CD8-positive, alpha-beta memory T cell (primary cell): ENCODE measurements around the gene C3orf20. TPM values are rescaled to one million over a fixed set of nuclear protein-coding genes. Genes with fewer than 3 reads are reported as not detected.
"Not testable (repeated sequence)": the region's sequence is repeated elsewhere in the genome, so short reads cannot be mapped to it uniquely, and the experiment has no call there.

Source experiments
- CTCF ChIA-PET: fragments of 350-600 bp; sonication (Branson Sonifier 250); formaldehyde crosslinking; loops from one replicate; lab custom pipeline; 2021; ENCODE audit warnings: antibody characterized with exemption; lab: Charles Lee
- POLR2A ChIA-PET: fragments of 350-600 bp; sonication (Branson Sonifier 250); formaldehyde crosslinking; loops from one replicate; lab custom pipeline; 2021; ENCODE audit warnings: antibody characterized with exemption; lab: Charles Lee
- DNase-seq, 5 donors: peaks; one replicate each; pipeline versions ENCODE4 v3.0.0 to v3.0.0-alpha.2; 2020 to 2022; ENCODE audit warnings: mixed read lengths in 1 of 5
- H3K27ac ChIP-seq: one replicate; pipeline ENCODE4 v1.7.0; 2013; ENCODE audit warnings: low read depth, mild to moderate bottlenecking, low read length, moderate library complexity
- H3K27me3 ChIP-seq: 2 replicates; pipeline ENCODE4 v1.7.0; 2013; ENCODE audit warnings: low read length, mild to moderate bottlenecking; ENCODE audit not compliant: insufficient read depth, poor library complexity, severe bottlenecking
- H3K36me3 ChIP-seq: 2 replicates; pipeline ENCODE4 v1.7.0; 2013; ENCODE audit warnings: mild to moderate bottlenecking, low read length, moderate library complexity; ENCODE audit not compliant: insufficient read depth
- H3K4me1 ChIP-seq: 2 replicates; pipeline ENCODE4 v1.7.0; 2013; ENCODE audit warnings: mild to moderate bottlenecking, low read length, moderate library complexity; ENCODE audit not compliant: insufficient read depth
- H3K4me3 ChIP-seq: 2 replicates; pipeline ENCODE4 v1.7.0; 2013; ENCODE audit warnings: mild to moderate bottlenecking, low read length
- H3K9me3 ChIP-seq: 2 replicates; pipeline ENCODE4 v1.7.0; 2013; ENCODE audit warnings: mild to moderate bottlenecking, low read length
- H3K27ac Mint-ChIP-seq, 8 donors: one replicate each; pipeline ENCODE4 v1.8.0; 2020 to 2021; ENCODE audit warnings: mixed read lengths in 8 of 8, mild to moderate bottlenecking in 6 of 8, inconsistent platforms in 3 of 8, moderate library complexity in 3 of 8
- H3K27me3 Mint-ChIP-seq, 2 donors: one replicate each; pipeline ENCODE4 v1.8.0; 2020 to 2021; ENCODE audit warnings: mixed read lengths in 2 of 2, mild to moderate bottlenecking in 1 of 2, moderate library complexity in 1 of 2
- H3K36me3 Mint-ChIP-seq, 3 donors: one replicate each; pipeline ENCODE4 v1.8.0; 2020 to 2021; ENCODE audit warnings: mixed read lengths in 3 of 3, inconsistent platforms in 1 of 3, mild to moderate bottlenecking in 1 of 3
- H3K4me1 Mint-ChIP-seq, 3 donors: one replicate each; pipeline ENCODE4 v1.8.0; 2020 to 2021; ENCODE audit warnings: mixed read lengths in 3 of 3, inconsistent platforms in 1 of 3, mild to moderate bottlenecking in 1 of 3
- H3K4me3 Mint-ChIP-seq, 7 donors: one replicate each; pipeline ENCODE4 v1.8.0; 2020 to 2021; ENCODE audit warnings: mixed read lengths in 7 of 7, mild to moderate bottlenecking in 6 of 7, moderate library complexity in 4 of 7, inconsistent platforms in 2 of 7
- H3K9me3 Mint-ChIP-seq, 5 donors: one replicate each; pipeline ENCODE4 v1.8.0; 2020 to 2022; ENCODE audit warnings: mixed read lengths in 5 of 5, mild to moderate bottlenecking in 3 of 5, moderate library complexity in 2 of 5, inconsistent platforms in 1 of 5
- polyA plus RNA-seq: library from polyadenylated mRNA; unstranded; fragments of 300-500 nt; fragmentation: Illumina TruSeq; gene quantifications from one replicate; pipeline ENCODE4 v1.2.3, GENCODE V29; 2021
- total RNA-seq, 2 experiments: library from RNA; stranded (reverse); gene quantifications; one replicate each; pipeline ENCODE4 v1.2.3, GENCODE V29; 2021

The C3orf20 gene
- total and polyA plus RNA-seq, 3 experiments from 2014 or later, result 0.07 to 0.18 TPM; not detected in 1

DNA sequence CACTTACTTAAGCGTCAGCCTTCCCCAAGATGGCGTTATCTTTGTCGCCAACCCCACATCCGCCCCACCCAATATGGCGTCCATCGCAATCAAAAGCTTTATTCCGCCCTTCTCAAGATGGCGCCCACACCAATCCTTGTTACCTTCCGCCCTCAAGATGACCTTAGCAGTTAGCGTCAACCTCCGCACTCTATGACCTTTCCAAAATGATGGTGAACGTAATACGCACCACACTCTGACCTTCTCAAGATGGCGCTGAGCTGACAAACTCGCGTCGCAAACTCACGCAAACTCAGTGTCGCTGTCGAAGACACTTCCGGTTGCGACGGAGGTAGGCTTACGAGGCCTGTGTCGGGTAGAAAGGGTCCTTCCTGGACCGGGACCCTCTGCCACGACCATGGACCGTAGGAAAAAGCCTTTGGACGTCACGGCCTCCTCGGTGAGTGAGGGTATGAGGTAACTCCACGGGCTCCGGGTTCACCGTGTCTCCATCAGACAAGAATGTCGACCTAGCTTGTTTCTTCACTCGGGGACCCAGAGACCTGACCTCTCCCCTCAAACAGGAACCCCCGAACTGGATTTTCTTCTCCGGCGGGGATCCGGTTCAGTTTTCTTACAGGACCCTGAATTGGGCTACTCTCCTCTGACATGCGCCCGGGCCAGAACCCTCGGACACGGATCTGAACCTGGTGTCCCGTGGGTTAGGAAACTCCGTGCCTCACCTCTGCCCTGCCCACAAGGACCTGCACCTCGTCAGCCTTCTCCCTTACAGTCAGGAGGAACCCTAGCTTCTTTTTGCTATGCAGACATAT is 23.3 kb upstream of the C3orf20 start, which contains the start of gene CCDC174:
TSS of gene CCDC174 (plus strand) at position 323 of the 812 bp plus-strand sequence. CDS start at position 398, 75 bp downstream.
- Mint-ChIP-seq H3K4me1 (peaks cover 39 to 64% (median 52%) of the 10 kb centered on the region in 3 donors), H3K9me3 (peaks cover 0 to 5% (median 0%) of the 10 kb centered on the region in 5 donors), H3K27me3 (no peaks in the 10 kb centered on the region), H3K36me3 (peaks cover 5 to 36% (median 13%) of the 10 kb centered on the region in 3 donors), H3K4me3 (peak within 1 kb of the TSS; percentile 80 to 98 (median 94)), H3K27ac (peak within 1 kb of the TSS; percentile 64 to 100 (median 99))
- H3K27me3 ChIP-seq, result no peaks in the 10 kb centered on the region
- peak within 1 kb of the TSS; percentile 82 for H3K4me3 ChIP-seq
- peak; percentile 87 to 97 (median 96) for DNase-seq
- H3K36me3 ChIP-seq, result peaks cover 14% of the 10 kb centered on the region
- H3K9me3 ChIP-seq, result no peaks in the 10 kb centered on the region
- ChIA-PET POLR2A (interaction anchor here (0.6 to 2.2 kb wide), 14 partner anchors 248 to 1988 kb away, joined by 3 to 30 read pairs (median 6); partner anchors contain the start of genes CHCHD4, LSM3, MRPS25 and NR2C2), CTCF (interaction anchor here (0.9 to 1.9 kb wide), 7 partner anchors 8 to 755 kb away, joined by 3 to 6 read pairs (median 4); partner anchors contain the start of genes CHCHD4 and TMEM43)
- H3K4me1 ChIP-seq, result peaks cover 33% of the 10 kb centered on the region
- H3K27ac ChIP-seq, result peak within 1 kb of the TSS; percentile 97

DNA sequence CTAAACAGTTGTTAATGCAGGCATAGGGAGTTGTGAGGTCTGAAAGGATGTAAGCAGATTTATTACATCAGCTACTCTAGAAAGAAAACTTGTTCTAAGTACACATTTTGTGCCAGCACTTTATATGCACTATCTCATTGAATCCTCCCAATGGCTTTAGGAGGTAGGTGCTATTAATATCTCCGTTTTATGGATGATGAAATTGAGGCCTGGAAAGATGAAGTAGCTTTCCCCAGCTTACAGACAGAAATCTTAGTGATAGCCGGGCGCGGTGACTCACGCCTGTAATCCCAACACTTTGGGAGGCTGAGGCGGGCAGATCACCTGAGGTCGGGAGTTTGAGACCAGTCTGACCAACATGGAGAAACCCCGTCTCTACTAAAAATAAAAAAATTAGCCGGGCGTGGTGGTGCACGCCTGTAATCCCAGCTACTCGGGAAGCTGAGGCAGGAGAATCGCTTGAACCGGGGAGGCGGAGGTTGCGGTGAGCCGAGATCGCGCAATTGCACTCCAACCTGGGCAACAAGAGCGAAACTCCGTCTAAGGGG is 22.5 kb upstream of the C3orf20 start:
- H3K27ac Mint-ChIP-seq, result peak overlapping the region; percentile 64 to 100 (median 99)
- ChIA-PET POLR2A (interaction anchor here (1.0 to 2.2 kb wide), 5 partner anchors 296 to 1988 kb away, joined by 6 to 30 read pairs (median 8); partner anchors contain the start of genes CHCHD4, LSM3, RAF1 and RBSN), CTCF (interaction anchor here (0.9 to 1.4 kb wide), 4 partner anchors 7 to 756 kb away, joined by 3 to 5 read pairs (median 4); no protein-coding TSS in a partner anchor)
- H3K27me3 Mint-ChIP-seq, H3K27me3 ChIP-seq, H3K9me3 Mint-ChIP-seq, DNase-seq, H3K9me3 ChIP-seq: not testable (repeated sequence)
- peaks cover 5 to 44% (median 15%) of the 10 kb centered on the region in 3 donors for H3K36me3 Mint-ChIP-seq
- H3K4me3 Mint-ChIP-seq, result peak overlapping the region; percentile 80 to 98 (median 94)
- H3K4me1 Mint-ChIP-seq, result peaks cover 43 to 72% (median 60%) of the 10 kb centered on the region in 3 donors
- Histone ChIP-seq H3K4me1 (peaks cover 33% of the 10 kb centered on the region), H3K4me3 (peak overlapping the region; percentile 82), H3K36me3 (peaks cover 22% of the 10 kb centered on the region), H3K27ac (peak overlapping the region; percentile 97)

DNA sequence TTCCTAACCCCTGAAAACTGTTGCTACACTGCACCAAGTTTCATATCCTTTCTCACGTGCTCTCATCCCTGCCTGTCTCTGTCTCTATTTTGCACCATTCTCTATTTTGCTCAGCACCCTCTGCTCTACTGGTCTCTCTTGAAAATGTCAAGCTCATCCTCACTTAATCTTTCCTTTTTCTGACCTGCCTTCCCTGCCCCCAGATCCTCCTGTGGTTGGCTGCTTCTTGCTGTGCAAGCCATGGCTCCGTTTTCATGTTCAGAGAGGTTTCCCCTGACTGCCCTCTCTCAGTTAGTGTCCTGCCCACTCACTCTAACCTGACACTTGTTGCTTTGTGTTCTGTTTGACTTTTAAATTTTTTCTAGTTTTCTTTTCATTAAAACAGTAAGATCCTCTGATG is 17.4 kb upstream of the C3orf20 start:
- no peaks in the 10 kb centered on the region for H3K9me3 Mint-ChIP-seq
- H3K27ac Mint-ChIP-seq, result peak overlapping the region in 6 of 8 donors; percentile 6 to 57 (median 18)
- Histone ChIP-seq H3K27me3 (no peaks in the 10 kb centered on the region), H3K9me3 (no peaks in the 10 kb centered on the region), H3K36me3 (peaks cover 65% of the 10 kb centered on the region), H3K4me1 (peaks cover 19% of the 10 kb centered on the region), H3K4me3 (no peak overlapping the region), H3K27ac (no peak overlapping the region)
- peaks cover 34 to 53% (median 52%) of the 10 kb centered on the region in 3 donors for H3K4me1 Mint-ChIP-seq
- CTCF ChIA-PET, result no interaction called here
- POLR2A ChIA-PET, result no interaction called here
- no peak overlapping the region for H3K4me3 Mint-ChIP-seq
- H3K27me3 Mint-ChIP-seq, result no peaks in the 10 kb centered on the region
- peaks cover 0 to 81% (median 24%) of the 10 kb centered on the region in 3 donors for H3K36me3 Mint-ChIP-seq
- no peak for DNase-seq

DNA sequence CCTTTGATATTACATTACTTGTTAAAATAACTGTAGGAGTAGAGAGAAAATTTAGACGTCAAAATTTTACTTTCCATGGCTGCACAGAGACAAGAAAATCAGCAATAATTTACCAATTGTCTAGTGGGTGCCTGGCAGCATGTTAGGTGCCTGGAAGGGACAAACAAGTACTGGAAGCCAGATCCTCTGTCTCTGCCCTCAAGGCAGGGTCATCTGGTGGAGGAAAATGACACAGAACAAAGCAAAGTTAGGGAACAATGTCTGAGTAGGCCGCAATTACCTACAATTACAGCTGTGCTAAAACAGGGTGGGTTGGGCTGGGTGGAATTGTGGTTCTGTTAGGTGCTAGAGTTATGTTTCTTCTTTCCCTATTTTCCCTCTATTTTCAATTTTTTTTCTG is 16.0 kb upstream of the C3orf20 start:
- Mint-ChIP-seq H3K27me3 (no peaks in the 10 kb centered on the region), H3K9me3 (no peaks in the 10 kb centered on the region), H3K4me1 (peaks cover 25 to 42% (median 39%) of the 10 kb centered on the region in 3 donors), H3K27ac (peak overlapping the region in 2 of 8 donors; percentile 26 to 30), H3K4me3 (no peak overlapping the region), H3K36me3 (peaks cover 4 to 92% (median 30%) of the 10 kb centered on the region in 3 donors)
- CTCF ChIA-PET, result interaction anchor here (1.5 kb wide), 1 partner anchor 262 kb away, joined by 3 read pairs; no protein-coding TSS in a partner anchor
- no peak for DNase-seq
- H3K4me1 ChIP-seq, result peaks cover 5% of the 10 kb centered on the region
- POLR2A ChIA-PET, result no interaction called here
- no peaks in the 10 kb centered on the region for H3K27me3 ChIP-seq
- H3K4me3 ChIP-seq, result no peak overlapping the region
- no peak overlapping the region for H3K27ac ChIP-seq
- peaks cover 79% of the 10 kb centered on the region for H3K36me3 ChIP-seq
- H3K9me3 ChIP-seq, result no peaks in the 10 kb centered on the region

DNA sequence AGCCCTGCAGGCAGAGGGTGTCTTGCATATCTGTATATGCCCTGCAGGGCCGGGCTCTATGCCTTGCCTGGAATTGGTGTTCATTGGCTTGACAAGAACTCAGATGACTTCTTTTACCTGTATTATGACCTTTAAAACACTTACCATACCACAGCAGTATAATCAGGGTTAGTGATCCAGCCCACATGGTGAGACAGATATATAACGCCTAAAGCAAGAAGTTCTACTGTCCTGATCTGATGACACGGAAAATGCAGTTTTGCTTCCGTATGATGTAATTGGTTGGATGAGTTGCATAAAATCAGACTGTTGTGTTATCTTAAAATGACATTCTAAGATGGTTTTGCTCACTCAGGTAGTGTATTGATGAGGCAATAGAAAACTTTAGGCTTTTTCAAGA is 14.0 kb upstream of the C3orf20 start:
- Mint-ChIP-seq H3K4me3 (no peak overlapping the region), H3K27me3 (no peaks in the 10 kb centered on the region), H3K36me3 (peaks cover 9 to 97% (median 26%) of the 10 kb centered on the region in 3 donors), H3K4me1 (peaks cover 21 to 29% (median 22%) of the 10 kb centered on the region in 3 donors), H3K27ac (peak overlapping the region in 1 of 8 donors; percentile 8), H3K9me3 (no peaks in the 10 kb centered on the region)
- DNase-seq, result no peak
- Histone ChIP-seq H3K27ac (no peak overlapping the region), H3K4me1 (no peaks in the 10 kb centered on the region), H3K36me3 (peaks cover 88% of the 10 kb centered on the region), H3K27me3 (no peaks in the 10 kb centered on the region), H3K4me3 (no peak overlapping the region), H3K9me3 (no peaks in the 10 kb centered on the region)
- ChIA-PET CTCF (interaction anchor here (1.2 kb wide), 1 partner anchor 10 kb away, joined by 4 read pairs; the partner anchor contains the start of gene CCDC174), POLR2A (no interaction called here)

DNA sequence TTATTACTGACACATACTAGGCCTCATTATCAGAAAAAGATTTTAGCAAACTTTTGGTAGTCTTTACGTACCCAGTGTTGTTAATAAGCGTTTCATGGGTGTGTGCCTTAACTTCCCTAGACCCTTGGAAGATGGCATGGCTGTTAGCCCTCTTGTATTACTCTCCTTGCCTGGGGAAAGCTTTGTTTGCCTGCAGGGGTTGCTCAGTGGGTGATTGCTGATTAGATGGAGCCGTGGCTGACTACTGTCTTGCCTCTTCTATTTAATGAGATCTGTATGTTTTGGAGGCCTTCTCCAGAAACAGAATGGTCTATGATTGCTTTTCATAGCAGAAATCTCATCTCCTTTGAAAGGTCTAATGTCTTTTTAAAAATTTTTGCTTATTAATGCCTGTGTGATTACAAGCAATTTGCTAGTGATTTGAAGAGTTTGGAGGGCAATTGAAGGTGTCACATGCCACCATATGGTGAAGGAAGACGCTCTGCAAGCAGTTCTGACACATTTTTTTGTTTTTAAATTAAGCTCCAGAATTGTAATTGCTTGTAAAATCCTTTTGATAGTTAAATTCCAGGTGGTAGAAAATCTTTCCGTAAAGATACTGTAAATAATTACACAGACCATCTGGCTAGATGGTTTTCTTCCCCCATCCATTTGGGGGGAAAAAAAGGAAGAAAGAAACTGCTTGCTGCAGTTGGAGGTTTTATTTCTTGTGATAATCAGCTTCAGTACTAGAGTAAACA is 11.4 kb upstream of the C3orf20 start:
- H3K9me3 ChIP-seq, result no peaks in the 10 kb centered on the region
- no peaks in the 10 kb centered on the region for H3K4me1 ChIP-seq
- no peak overlapping the region for H3K27ac ChIP-seq
- no peaks in the 10 kb centered on the region for H3K27me3 ChIP-seq
- no peak overlapping the region for H3K4me3 ChIP-seq
- no peak overlapping the region for H3K4me3 Mint-ChIP-seq
- H3K9me3 Mint-ChIP-seq, result no peaks in the 10 kb centered on the region
- peak overlapping the region in 1 of 8 donors; percentile 32 for H3K27ac Mint-ChIP-seq
- H3K36me3 ChIP-seq, result peaks cover 83% of the 10 kb centered on the region
- CTCF ChIA-PET, result no interaction called here
- peaks cover 13 to 96% (median 28%) of the 10 kb centered on the region in 3 donors for H3K36me3 Mint-ChIP-seq
- DNase-seq, result no peak
- H3K27me3 Mint-ChIP-seq, result no peaks in the 10 kb centered on the region
- peaks cover 0 to 12% (median 7%) of the 10 kb centered on the region in 3 donors for H3K4me1 Mint-ChIP-seq
- POLR2A ChIA-PET, result no interaction called here

DNA sequence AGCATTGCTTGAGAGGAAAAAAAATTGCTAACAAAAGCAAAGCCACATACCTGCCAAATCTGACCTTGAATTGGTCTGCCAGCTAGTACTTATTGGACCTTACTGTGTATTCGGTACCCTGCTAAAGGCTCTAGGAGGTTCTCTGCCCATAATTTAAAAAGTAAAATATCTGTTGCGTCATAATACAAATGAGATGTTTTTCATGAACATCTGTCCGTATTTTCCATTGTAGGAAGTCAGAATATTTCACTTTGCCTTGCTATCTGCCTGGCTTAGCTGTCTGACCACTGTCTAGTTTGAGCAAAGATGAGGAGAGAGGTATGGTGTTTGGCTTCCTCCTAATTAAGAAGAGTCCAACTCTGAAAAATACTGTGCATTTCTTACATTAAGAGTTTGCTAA is 10.8 kb upstream of the C3orf20 start:
- POLR2A ChIA-PET, result no interaction called here
- Mint-ChIP-seq H3K36me3 (peaks cover 13 to 96% (median 28%) of the 10 kb centered on the region in 3 donors), H3K27ac (no peak overlapping the region), H3K4me3 (no peak overlapping the region), H3K4me1 (peaks cover 0 to 12% (median 7%) of the 10 kb centered on the region in 3 donors), H3K27me3 (no peaks in the 10 kb centered on the region), H3K9me3 (no peaks in the 10 kb centered on the region)
- CTCF ChIA-PET, result no interaction called here
- no peak for DNase-seq
- H3K4me3 ChIP-seq, result no peak overlapping the region
- no peaks in the 10 kb centered on the region for H3K27me3 ChIP-seq
- H3K36me3 ChIP-seq, result peaks cover 84% of the 10 kb centered on the region
- H3K9me3 ChIP-seq, result no peaks in the 10 kb centered on the region
- H3K4me1 ChIP-seq, result no peaks in the 10 kb centered on the region
- H3K27ac ChIP-seq, result no peak overlapping the region
